Tibial nerve (tissue), 4 donors: ENCODE measurements around the gene WNT16.

Source experiments
- EP300 ChIP-seq, 2 donors: sonication (generic); formaldehyde crosslinking; IDR thresholded peaks; one replicate each; pipeline ENCODE4 v1.6.1; 2017; ENCODE audit warnings: antibody characterized with exemption in 2 of 2, mild to moderate bottlenecking in 1 of 2
- TF ChIP-seq, protein P1 (sequence below), 5 experiments: fragments of 200-600 bp in 3 of 5; fragments of 450-650 bp in 2 of 5; sonication (generic) in 3 of 5; IDR thresholded peaks; one replicate each; pipeline ENCODE4 v1.5.1; 2016 to 2019; ENCODE audit warnings: antibody characterized with exemption in 5 of 5, mild to moderate bottlenecking in 3 of 5, moderate library complexity in 2 of 5

DNA sequence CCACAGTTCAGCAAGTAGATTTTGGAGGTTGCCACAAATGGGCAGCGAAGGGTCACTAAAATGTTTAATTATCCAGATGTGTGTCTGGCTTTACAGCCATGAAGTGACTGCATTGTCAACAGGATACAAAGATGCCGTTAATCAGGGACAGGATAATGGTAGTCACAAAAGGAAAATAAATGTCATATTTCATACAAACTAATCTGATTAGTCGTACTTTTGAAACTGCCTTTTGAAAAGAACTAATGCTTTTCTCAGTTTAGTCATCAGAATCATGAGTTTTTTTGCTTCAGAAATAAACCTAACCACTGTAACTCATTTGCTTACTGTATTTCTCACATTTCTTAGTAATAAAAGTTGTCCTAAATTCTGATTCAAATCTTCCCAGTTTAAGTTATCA lies 22.2 kb upstream of the WNT16 start:
- TF ChIP-seq, protein P1, sequence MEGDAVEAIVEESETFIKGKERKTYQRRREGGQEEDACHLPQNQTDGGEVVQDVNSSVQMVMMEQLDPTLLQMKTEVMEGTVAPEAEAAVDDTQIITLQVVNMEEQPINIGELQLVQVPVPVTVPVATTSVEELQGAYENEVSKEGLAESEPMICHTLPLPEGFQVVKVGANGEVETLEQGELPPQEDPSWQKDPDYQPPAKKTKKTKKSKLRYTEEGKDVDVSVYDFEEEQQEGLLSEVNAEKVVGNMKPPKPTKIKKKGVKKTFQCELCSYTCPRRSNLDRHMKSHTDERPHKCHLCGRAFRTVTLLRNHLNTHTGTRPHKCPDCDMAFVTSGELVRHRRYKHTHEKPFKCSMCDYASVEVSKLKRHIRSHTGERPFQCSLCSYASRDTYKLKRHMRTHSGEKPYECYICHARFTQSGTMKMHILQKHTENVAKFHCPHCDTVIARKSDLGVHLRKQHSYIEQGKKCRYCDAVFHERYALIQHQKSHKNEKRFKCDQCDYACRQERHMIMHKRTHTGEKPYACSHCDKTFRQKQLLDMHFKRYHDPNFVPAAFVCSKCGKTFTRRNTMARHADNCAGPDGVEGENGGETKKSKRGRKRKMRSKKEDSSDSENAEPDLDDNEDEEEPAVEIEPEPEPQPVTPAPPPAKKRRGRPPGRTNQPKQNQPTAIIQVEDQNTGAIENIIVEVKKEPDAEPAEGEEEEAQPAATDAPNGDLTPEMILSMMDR (IDR thresholded peaks at IDR 0.05): no peak
- no peak for TF ChIP-seq EP300 (IDR thresholded peaks at IDR 0.05)
